Renal cortex interstitium (tissue), 11 donors: ENCODE measurements around the gene CTXND2. TPM values are rescaled to one million over a fixed set of nuclear protein-coding genes. Genes with fewer than 3 reads are reported as not detected.
A peak's percentile ranks its signal among the peaks of the same experiment; 100 is the strongest.
"Not testable (repeated sequence)": the region's sequence is repeated elsewhere in the genome, so short reads cannot be mapped to it uniquely, and the experiment has no call there.

ENCODE experiments used
- DNase-seq, 11 donors: peaks; one replicate each; pipeline ENCODE4 v3.0.0-alpha.2; 2013; ENCODE audit warnings: low read depth in 9 of 11, low spot score in 4 of 11; ENCODE audit errors: extremely low read depth in 1 of 11
- polyA plus RNA-seq, 3 donors: library from polyadenylated mRNA; unstranded; fragments of 120-200 nt; gene quantifications; one replicate each; pipeline ENCODE4 v1.2.1, GENCODE V29; 2013; ENCODE audit not compliant: insufficient read length in 3 of 3

Gene CTXND2
- polyA plus RNA-seq, 3 donors = 0.09 TPM; not detected in 2

GRCh38 chr1:150928775-150929174, 41.8 kb downstream of the CTXND2 start:
- DNase-seq = not testable (repeated sequence)

DNA sequence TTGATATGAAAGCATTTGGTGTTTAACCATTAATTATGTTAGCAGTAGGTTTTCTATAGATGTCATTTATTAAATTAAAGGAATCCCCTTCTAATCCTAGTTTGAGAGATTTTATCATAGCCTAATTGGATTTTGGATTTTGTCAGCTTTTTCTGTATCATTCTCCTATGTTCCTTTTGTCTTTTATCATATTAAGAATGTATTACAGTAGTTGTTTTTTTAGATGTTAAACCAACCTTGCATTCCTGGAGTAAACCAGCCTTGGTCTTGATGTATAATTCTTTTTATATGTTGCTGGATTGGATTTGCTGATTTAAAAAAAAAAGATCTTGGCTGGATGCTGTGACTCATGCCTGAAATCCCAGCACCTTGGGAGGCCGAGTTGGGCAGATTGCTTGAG, 44.8 kb downstream of the CTXND2 start:
- peak in 4 of 11 donors; percentile 22 to 27 (median 26) for DNase-seq

DNA sequence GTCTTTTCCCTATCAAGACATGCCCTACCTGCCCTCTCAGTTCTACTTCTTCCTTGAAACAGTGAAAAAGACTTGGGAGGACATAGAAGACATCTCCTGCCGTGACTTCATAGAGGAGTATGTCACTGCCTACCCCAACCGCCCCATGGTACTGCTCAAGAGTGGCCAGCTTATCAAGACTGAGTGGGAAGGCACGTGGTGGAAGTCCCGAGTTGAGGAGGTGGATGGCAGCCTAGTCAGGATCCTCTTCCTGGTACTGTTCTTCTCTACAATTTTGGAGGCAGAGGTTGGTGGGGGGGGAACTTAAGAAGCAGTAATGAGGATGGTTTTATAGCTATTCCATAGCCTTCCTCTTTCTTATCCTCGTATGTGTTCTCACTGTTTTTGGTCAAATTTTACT, 57.9 kb downstream of the CTXND2 start:
- DNase-seq = no peak

DNA sequence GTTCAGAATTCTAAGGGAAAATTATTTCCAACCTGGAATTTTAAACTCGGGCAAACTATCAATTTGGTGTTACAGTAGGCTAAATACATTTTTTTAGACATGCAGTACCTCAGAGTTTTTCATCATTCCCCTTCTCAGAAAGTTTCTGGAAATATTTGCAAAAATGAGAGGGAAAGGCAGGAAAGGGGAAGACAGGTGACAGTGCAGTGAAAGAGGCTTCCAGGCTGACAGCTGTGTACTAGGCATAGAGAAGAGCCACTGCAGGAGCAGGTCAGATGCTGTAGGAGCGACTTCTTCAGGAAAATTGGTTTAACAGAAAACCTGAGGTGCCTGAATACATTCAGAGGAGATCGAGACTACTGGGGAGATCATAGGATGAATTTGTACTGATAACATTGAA, 67.8 kb downstream of the CTXND2 start:
- DNase-seq = no peak

GRCh38 chr1:150955280-150955679, 68.3 kb downstream of the CTXND2 start:
- DNase-seq = no peak

- no peak for DNase-seq
Observed at GRCh38 chr1:150957666-150958065, 70.7 kb downstream of the CTXND2 start.

DNA sequence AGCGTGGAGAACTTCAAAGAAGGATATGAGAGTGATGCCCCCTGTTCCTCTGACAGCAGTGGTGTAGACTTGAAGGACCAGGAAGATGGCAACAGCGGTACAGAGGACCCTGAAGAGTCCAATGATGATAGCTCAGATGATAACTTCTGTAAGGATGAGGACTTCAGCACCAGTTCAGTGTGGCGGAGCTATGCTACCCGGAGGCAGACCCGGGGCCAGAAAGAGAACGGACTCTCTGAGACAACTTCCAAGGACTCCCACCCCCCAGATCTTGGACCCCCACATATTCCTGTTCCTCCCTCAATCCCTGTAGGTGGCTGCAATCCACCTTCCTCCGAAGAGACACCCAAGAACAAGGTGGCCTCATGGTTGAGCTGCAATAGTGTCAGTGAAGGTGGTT, 73.7 kb downstream of the CTXND2 start:
- DNase-seq = no peak

- no peak for DNase-seq
Observed at GRCh38 chr1:150961756-150962155, 74.8 kb downstream of the CTXND2 start.

Other genes with a start within 250 kb of the CTXND2 start
- gene GOLPH3L, start 190.0 kb upstream of the CTXND2 start, polyA plus RNA-seq = 10 to 100 TPM; 38.2 to 43.5 (median 42.1) TPM
- gene HORMAD1, start 166.2 kb upstream of the CTXND2 start, polyA plus RNA-seq = not detected
- gene CTSS, start 121.4 kb upstream of the CTXND2 start, polyA plus RNA-seq = 10 to 100 TPM; 12.3 to 14.0 (median 13.5) TPM
- gene CTSK, start 78.9 kb upstream of the CTXND2 start, polyA plus RNA-seq = 10 to 100 TPM; 22.9 to 28.1 (median 24.2) TPM
- 10 to 100 TPM; 53.5 to 59.7 (median 54.1) TPM for gene ARNT, start 10.5 kb upstream of the CTXND2 start, polyA plus RNA-seq
- 10 to 100 TPM; 75.3 to 91.8 (median 85.4) TPM for gene SETDB1, start 39.2 kb downstream of the CTXND2 start, polyA plus RNA-seq
- 100 to 1,000 TPM; 296 to 301 (median 300) TPM for gene CERS2, start 87.7 kb downstream of the CTXND2 start, polyA plus RNA-seq
- 10 to 100 TPM; 14.3 to 18.9 (median 14.6) TPM for gene ANXA9, start 95.2 kb downstream of the CTXND2 start, polyA plus RNA-seq
- gene MINDY1, start 119.8 kb downstream of the CTXND2 start, polyA plus RNA-seq = 10 to 100 TPM; 38.9 to 58.3 (median 39.3) TPM
- 10 to 100 TPM; 42.4 to 48.7 (median 42.8) TPM for gene PRUNE1, start 121.3 kb downstream of the CTXND2 start, polyA plus RNA-seq
- gene BNIPL, start 149.4 kb downstream of the CTXND2 start, polyA plus RNA-seq = 1 to 10 TPM; 1.6 to 3.6 (median 2.7) TPM
- gene C1orf56, start 160.6 kb downstream of the CTXND2 start, polyA plus RNA-seq = 10 to 100 TPM in 2 of 3 donors, 1 to 10 TPM in 1; 9.1 to 14.0 (median 11.8) TPM
- gene CDC42SE1, start 172.5 kb downstream of the CTXND2 start, polyA plus RNA-seq = 10 to 100 TPM; 73.0 to 82.3 (median 75.4) TPM
- gene MLLT11, start 173.3 kb downstream of the CTXND2 start, polyA plus RNA-seq = 10 to 100 TPM; 22.6 to 26.7 (median 24.7) TPM
- 10 to 100 TPM; 10.5 to 15.8 (median 15.4) TPM for gene GABPB2, start 183.6 kb downstream of the CTXND2 start, polyA plus RNA-seq